ENCODE results near the gene MAGI2. TPM values are rescaled to one million over a fixed set of nuclear protein-coding genes. Genes with fewer than 3 reads are reported as not detected.

The MAGI2 gene
- total RNA-seq, 5 donors from 2014 or later (not counting 1 experiment from before 2014, with no cell fraction given), result 0.10 to 0.77 (median 0.22) TPM

DNA sequence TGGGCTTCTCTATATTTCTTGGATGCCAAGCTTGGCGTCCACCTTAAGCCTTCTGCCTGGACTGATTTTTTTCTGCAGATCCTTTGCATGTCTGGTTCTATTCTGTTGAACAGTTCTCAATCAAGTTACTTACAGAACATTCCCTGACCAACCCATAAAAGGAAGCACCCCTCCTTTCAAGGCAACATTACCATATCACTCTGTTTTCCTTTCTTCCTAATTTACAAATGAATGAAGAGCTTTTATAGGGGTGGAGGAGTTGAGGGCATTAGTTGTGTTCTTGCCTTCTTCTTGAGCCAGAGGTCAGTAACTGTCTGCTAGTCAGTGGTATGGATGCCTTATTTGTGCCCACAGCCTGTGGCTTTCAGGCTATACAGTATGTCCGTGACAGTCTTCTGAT, 1293.9 kb downstream of the MAGI2 start:
- Histone ChIP-seq H3K27me3 (replicated peaks in 1 of 2; ENCODE audit: control insufficient read depth in 2 of 2, extremely low read depth in 1 of 2, insufficient read depth in 2 of 2, low read length in 1 of 2) (peaks cover 0 to 6% of the 10 kb centered on the region in 2 experiments), H3K36me3 (ENCODE audit: control insufficient read depth in 2 of 2, extremely low read depth in 1 of 2, insufficient read depth in 1 of 2, low read length in 1 of 2) (no peaks in the 10 kb centered on the region), H3K4me3 (ENCODE audit: control insufficient read depth in 1 of 2, extremely low read depth in 1 of 2, low read length in 1 of 2) (no peak overlapping the region), H3K27ac (ENCODE audit: low read length) (no peak overlapping the region), H3K4me1 (ENCODE audit: control insufficient read depth in 1 of 2, extremely low read depth in 1 of 2, insufficient read depth in 2 of 2, low read length in 2 of 2) (no peaks in the 10 kb centered on the region), H3K9me3 (no peaks in the 10 kb centered on the region)
- DNase-seq (no peak), ATAC-seq (replicated peaks in 1 of 4) (no peak)
- H3K9me3 Mint-ChIP-seq, result no peaks in the 10 kb centered on the region
- WGBS (ENCODE audit: insufficient coverage), result 86% methylated on average over 2 of the region's 2 CpGs
- no peaks in the 10 kb centered on the region for H3K4me1 Mint-ChIP-seq
- H3K36me3 Mint-ChIP-seq, result no peaks in the 10 kb centered on the region
- H3K27me3 Mint-ChIP-seq, result peaks cover 3 to 18% of the 10 kb centered on the region in 2 donors
- no peak overlapping the region for H3K27ac Mint-ChIP-seq
- POLR2A ChIA-PET, result no interaction called here
- no peak overlapping the region for H3K4me3 Mint-ChIP-seq
- CTCF ChIA-PET, result no interaction called here

- no peak overlapping the region for H3K4me3 Mint-ChIP-seq
- ATAC-seq (replicated peaks in 1 of 4) (no peak), DNase-seq (no peak)
- H3K27ac Mint-ChIP-seq, result no peak overlapping the region
- H3K27me3 ChIP-seq (replicated peaks in 1 of 2; ENCODE audit: control insufficient read depth in 2 of 2, extremely low read depth in 1 of 2, insufficient read depth in 2 of 2, low read length in 1 of 2), result peaks cover 0 to 7% of the 10 kb centered on the region in 2 experiments
- H3K4me1 ChIP-seq (ENCODE audit: control insufficient read depth in 1 of 2, extremely low read depth in 1 of 2, insufficient read depth in 2 of 2, low read length in 2 of 2), result no peaks in the 10 kb centered on the region
- WGBS (ENCODE audit: insufficient coverage), result 0% methylated on average over 1 of the region's 4 CpGs
- H3K4me3 ChIP-seq (ENCODE audit: control insufficient read depth in 1 of 2, extremely low read depth in 1 of 2, low read length in 1 of 2), result no peak overlapping the region
- peaks cover 4 to 8% of the 10 kb centered on the region in 2 donors for H3K27me3 Mint-ChIP-seq
- no peaks in the 10 kb centered on the region for H3K36me3 Mint-ChIP-seq
- no peaks in the 10 kb centered on the region for H3K9me3 Mint-ChIP-seq
- ChIA-PET CTCF (interaction anchor here in 1 of 2 donors (0.7 kb wide), 1 partner anchor 204 kb away, joined by 3 read pairs; no protein-coding TSS in a partner anchor), POLR2A (no interaction called here)
- H3K4me1 Mint-ChIP-seq, result no peaks in the 10 kb centered on the region
- no peak overlapping the region for H3K27ac ChIP-seq (ENCODE audit: low read length)
- no peaks in the 10 kb centered on the region for H3K9me3 ChIP-seq
- no peaks in the 10 kb centered on the region for H3K36me3 ChIP-seq (ENCODE audit: control insufficient read depth in 2 of 2, extremely low read depth in 1 of 2, insufficient read depth in 1 of 2, low read length in 1 of 2)
Observed at GRCh38 chr7:78153285-78153684, 1300.2 kb downstream of the MAGI2 start.

GRCh38 chr7:78151229-78151628, 1302.2 kb downstream of the MAGI2 start:
- Mint-ChIP-seq H3K27ac (no peak overlapping the region), H3K36me3 (no peaks in the 10 kb centered on the region), H3K27me3 (peaks cover 2 to 15% of the 10 kb centered on the region in 2 donors), H3K9me3 (no peaks in the 10 kb centered on the region), H3K4me3 (no peak overlapping the region), H3K4me1 (no peaks in the 10 kb centered on the region)
- no peak for DNase-seq
- ChIA-PET CTCF (no interaction called here), POLR2A (no interaction called here)
- no peak overlapping the region for H3K4me3 ChIP-seq (ENCODE audit: control insufficient read depth in 1 of 2, extremely low read depth in 1 of 2, low read length in 1 of 2)
- H3K36me3 ChIP-seq (ENCODE audit: control insufficient read depth in 2 of 2, extremely low read depth in 1 of 2, insufficient read depth in 1 of 2, low read length in 1 of 2), result no peaks in the 10 kb centered on the region
- H3K9me3 ChIP-seq, result no peaks in the 10 kb centered on the region
- 73% methylated on average over 3 of the region's 3 CpGs for WGBS (ENCODE audit: insufficient coverage)
- H3K27ac ChIP-seq (ENCODE audit: low read length), result no peak overlapping the region
- peaks cover 0 to 7% of the 10 kb centered on the region in 2 experiments for H3K27me3 ChIP-seq (replicated peaks in 1 of 2; ENCODE audit: control insufficient read depth in 2 of 2, extremely low read depth in 1 of 2, insufficient read depth in 2 of 2, low read length in 1 of 2)
- H3K4me1 ChIP-seq (ENCODE audit: control insufficient read depth in 1 of 2, extremely low read depth in 1 of 2, insufficient read depth in 2 of 2, low read length in 2 of 2), result no peaks in the 10 kb centered on the region
- no peak for ATAC-seq (replicated peaks in 1 of 4)

- ATAC-seq (replicated peaks in 1 of 4) (no peak), DNase-seq (no peak)
- ChIA-PET POLR2A (no interaction called here), CTCF (no interaction called here)
- Histone ChIP-seq H3K27ac (ENCODE audit: low read length) (no peak overlapping the region), H3K36me3 (ENCODE audit: control insufficient read depth in 2 of 2, extremely low read depth in 1 of 2, insufficient read depth in 1 of 2, low read length in 1 of 2) (no peaks in the 10 kb centered on the region), H3K27me3 (replicated peaks in 1 of 2; ENCODE audit: control insufficient read depth in 2 of 2, extremely low read depth in 1 of 2, insufficient read depth in 2 of 2, low read length in 1 of 2) (peaks cover 0 to 3% of the 10 kb centered on the region in 2 experiments), H3K9me3 (no peaks in the 10 kb centered on the region), H3K4me1 (ENCODE audit: control insufficient read depth in 1 of 2, extremely low read depth in 1 of 2, insufficient read depth in 2 of 2, low read length in 2 of 2) (no peaks in the 10 kb centered on the region), H3K4me3 (ENCODE audit: control insufficient read depth in 1 of 2, extremely low read depth in 1 of 2, low read length in 1 of 2) (no peak overlapping the region)
- Mint-ChIP-seq H3K36me3 (no peaks in the 10 kb centered on the region), H3K27me3 (peaks cover 5 to 22% of the 10 kb centered on the region in 2 donors), H3K9me3 (no peaks in the 10 kb centered on the region), H3K4me1 (no peaks in the 10 kb centered on the region), H3K4me3 (no peak overlapping the region), H3K27ac (no peak overlapping the region)
- WGBS (ENCODE audit: insufficient coverage), result no CpG with 5 or more reads among the region's 1 CpG
Observed at GRCh38 chr7:78149787-78150186, 1303.7 kb downstream of the MAGI2 start.

GRCh38 chr7:78148166-78148894, 1305.1 kb downstream of the MAGI2 start:
- Mint-ChIP-seq H3K9me3 (no peaks in the 10 kb centered on the region), H3K4me3 (no peak overlapping the region), H3K4me1 (no peaks in the 10 kb centered on the region), H3K27ac (no peak overlapping the region), H3K27me3 (peaks cover 5 to 16% of the 10 kb centered on the region in 2 donors), H3K36me3 (no peaks in the 10 kb centered on the region)
- peaks cover 0 to 3% of the 10 kb centered on the region in 2 experiments for H3K27me3 ChIP-seq (replicated peaks in 1 of 2; ENCODE audit: control insufficient read depth in 2 of 2, extremely low read depth in 1 of 2, insufficient read depth in 2 of 2, low read length in 1 of 2)
- ATAC-seq (replicated peaks in 1 of 4) (no peak), DNase-seq (no peak)
- ChIA-PET CTCF (no interaction called here), POLR2A (no interaction called here)
- no peaks in the 10 kb centered on the region for H3K36me3 ChIP-seq (ENCODE audit: control insufficient read depth in 2 of 2, extremely low read depth in 1 of 2, insufficient read depth in 1 of 2, low read length in 1 of 2)
- no peak overlapping the region for H3K27ac ChIP-seq (ENCODE audit: low read length)
- H3K9me3 ChIP-seq, result no peaks in the 10 kb centered on the region
- H3K4me1 ChIP-seq (ENCODE audit: control insufficient read depth in 1 of 2, extremely low read depth in 1 of 2, insufficient read depth in 2 of 2, low read length in 2 of 2), result no peaks in the 10 kb centered on the region
- no peak overlapping the region for H3K4me3 ChIP-seq (ENCODE audit: control insufficient read depth in 1 of 2, extremely low read depth in 1 of 2, low read length in 1 of 2)
- WGBS (ENCODE audit: insufficient coverage), result no CpG with 5 or more reads among the region's 1 CpG

DNA sequence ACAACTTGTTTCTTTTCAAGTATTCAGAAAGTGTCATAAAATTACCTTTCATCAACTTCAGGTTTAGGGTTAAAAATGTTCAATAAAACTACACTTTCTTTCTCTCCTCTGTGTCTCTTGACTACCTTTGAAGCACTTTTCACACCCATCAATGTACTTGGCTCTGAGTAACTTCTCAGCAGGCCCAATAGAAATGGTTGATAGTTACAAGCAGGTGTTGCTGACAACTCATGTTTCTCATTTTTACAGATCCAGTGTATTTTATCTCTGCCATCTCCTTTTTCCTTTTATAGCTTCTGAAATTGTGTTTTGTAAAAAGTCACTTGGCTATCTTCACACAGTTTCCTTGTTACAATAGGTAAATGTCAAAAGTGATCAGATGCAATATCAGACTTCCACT, 1306.9 kb downstream of the MAGI2 start:
- Mint-ChIP-seq H3K27ac (no peak overlapping the region), H3K27me3 (peaks cover 7 to 16% of the 10 kb centered on the region in 2 donors), H3K4me3 (no peak overlapping the region), H3K4me1 (no peaks in the 10 kb centered on the region), H3K36me3 (no peaks in the 10 kb centered on the region), H3K9me3 (no peaks in the 10 kb centered on the region)
- no peaks in the 10 kb centered on the region for H3K4me1 ChIP-seq (ENCODE audit: control insufficient read depth in 1 of 2, extremely low read depth in 1 of 2, insufficient read depth in 2 of 2, low read length in 2 of 2)
- no peaks in the 10 kb centered on the region for H3K36me3 ChIP-seq (ENCODE audit: control insufficient read depth in 2 of 2, extremely low read depth in 1 of 2, insufficient read depth in 1 of 2, low read length in 1 of 2)
- ATAC-seq (replicated peaks in 1 of 4), result no peak
- H3K27me3 ChIP-seq (replicated peaks in 1 of 2; ENCODE audit: control insufficient read depth in 2 of 2, extremely low read depth in 1 of 2, insufficient read depth in 2 of 2, low read length in 1 of 2), result peaks cover 0 to 3% of the 10 kb centered on the region in 2 experiments
- ChIA-PET POLR2A (no interaction called here), CTCF (no interaction called here)
- H3K4me3 ChIP-seq (ENCODE audit: control insufficient read depth in 1 of 2, extremely low read depth in 1 of 2, low read length in 1 of 2), result no peak overlapping the region
- no peak overlapping the region for H3K27ac ChIP-seq (ENCODE audit: low read length)
- no peaks in the 10 kb centered on the region for H3K9me3 ChIP-seq
- DNase-seq, result no peak

DNA sequence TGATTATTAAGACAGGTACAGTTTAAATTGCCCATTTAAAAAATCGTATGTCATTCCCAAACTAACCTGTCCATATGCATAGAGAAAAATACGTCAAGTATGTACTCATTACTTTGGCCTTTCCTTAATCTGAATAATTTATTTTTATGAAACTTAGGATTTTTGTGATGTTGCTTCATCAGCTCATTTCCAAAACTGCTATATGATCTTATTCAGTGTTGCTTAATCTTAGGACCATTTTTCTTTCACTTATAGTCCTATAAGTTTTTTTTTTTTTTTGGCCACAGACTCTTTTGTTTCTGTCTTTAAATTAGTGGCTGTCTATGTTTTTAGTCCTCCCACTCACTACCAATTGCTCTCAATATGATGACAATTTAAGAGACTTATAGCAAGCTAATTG, 1309.8 kb downstream of the MAGI2 start:
- ChIA-PET POLR2A (no interaction called here), CTCF (no interaction called here)
- no peak overlapping the region for H3K4me3 ChIP-seq (ENCODE audit: control insufficient read depth in 1 of 2, extremely low read depth in 1 of 2, low read length in 1 of 2)
- Mint-ChIP-seq H3K27me3 (peaks cover 10 to 16% of the 10 kb centered on the region in 2 donors), H3K4me3 (no peak overlapping the region), H3K4me1 (no peaks in the 10 kb centered on the region), H3K36me3 (no peaks in the 10 kb centered on the region), H3K27ac (no peak overlapping the region), H3K9me3 (no peaks in the 10 kb centered on the region)
- WGBS (ENCODE audit: insufficient coverage), result no CpG with 5 or more reads among the region's 2 CpGs
- no peak overlapping the region for H3K27ac ChIP-seq (ENCODE audit: low read length)
- no peak for ATAC-seq (replicated peaks in 1 of 4)
- H3K9me3 ChIP-seq, result no peaks in the 10 kb centered on the region
- no peak for DNase-seq
- H3K4me1 ChIP-seq (ENCODE audit: control insufficient read depth in 1 of 2, extremely low read depth in 1 of 2, insufficient read depth in 2 of 2, low read length in 2 of 2), result no peaks in the 10 kb centered on the region
- peaks cover 0 to 3% of the 10 kb centered on the region in 2 experiments for H3K27me3 ChIP-seq (replicated peaks in 1 of 2; ENCODE audit: control insufficient read depth in 2 of 2, extremely low read depth in 1 of 2, insufficient read depth in 2 of 2, low read length in 1 of 2)
- H3K36me3 ChIP-seq (ENCODE audit: control insufficient read depth in 2 of 2, extremely low read depth in 1 of 2, insufficient read depth in 1 of 2, low read length in 1 of 2), result no peaks in the 10 kb centered on the region
